Esophagus muscularis mucosa (tissue), 4 donors: Measurements from ENCODE around the gene TOM1L2. TPM values are rescaled to one million over a fixed set of nuclear protein-coding genes. Genes with fewer than 3 reads are reported as not detected.
A peak's percentile ranks its signal among the peaks of the same experiment; 100 is the strongest.
"Not testable (repeated sequence)": the region's sequence is repeated elsewhere in the genome, so short reads cannot be mapped to it uniquely, and the experiment has no call there.

ENCODE experiments used
- DNase-seq: peaks from one replicate; pipeline ENCODE4 v3.0.0-alpha.2; 2017; ENCODE audit errors: extremely low spot score
- H3K27ac ChIP-seq, 4 donors: fragments of 200-600 bp; sonication (generic); replicated peaks in 1 of 4; 1 replicate in 3 of 4; 2 replicates in 1 of 4; pipeline ENCODE4 v1.5.1; 2016 to 2019; ENCODE audit warnings: mild to moderate bottlenecking in 1 of 4
- H3K27me3 ChIP-seq, 4 donors: fragments of 200-600 bp; sonication (generic); one replicate each; pipeline versions ENCODE4 v1.5.1 to v1.6.0; 2016 to 2019
- H3K36me3 ChIP-seq, 4 donors: fragments of 200-600 bp; sonication (generic); one replicate each; pipeline ENCODE4 v1.5.1; 2016 to 2019
- H3K4me1 ChIP-seq, 4 donors: fragments of 200-600 bp; sonication (generic); one replicate each; pipeline ENCODE4 v1.5.1; 2016 to 2019
- H3K4me3 ChIP-seq, 4 donors: fragments of 200-600 bp; sonication (generic); 1 replicate in 2 of 4; 2 replicates in 2 of 4; pipeline ENCODE4 v1.5.1; 2016 to 2019; ENCODE audit warnings: mild to moderate bottlenecking in 4 of 4, moderate library complexity in 1 of 4
- H3K9me3 ChIP-seq, 4 donors: fragments of 200-600 bp; sonication (generic); 1 replicate in 3 of 4; 2 replicates in 1 of 4; pipeline ENCODE4 v1.5.1; 2016 to 2019
- EP300 ChIP-seq: sonication (generic); formaldehyde crosslinking; IDR thresholded peaks from one replicate; pipeline ENCODE4 v1.6.1; 2017; ENCODE audit warnings: antibody characterized with exemption
- POLR2A ChIP-seq: fragments of 450-650 bp; IDR thresholded peaks from one replicate; pipeline ENCODE4 v1.6.1; 2017; ENCODE audit warnings: antibody characterized with exemption, moderate library complexity, mild to moderate bottlenecking, low read depth
- POLR2AphosphoS5 ChIP-seq, 2 donors: sonication (generic); formaldehyde crosslinking; IDR thresholded peaks; one replicate each; pipeline ENCODE4 v1.6.1; 2017; ENCODE audit warnings: antibody characterized with exemption in 2 of 2
- WGBS: methylation state at CpG from one replicate; pipeline ENCODE4 v1.1.5; 2018; 5-methylcytosine and 5-hydroxymethylcytosine counted together
- intact Hi-C: fragments of 100-400 bp; cut with DNase I; formaldehyde crosslinking; loops from one replicate; pipeline ENCODE4 v1.15.1; 2023
- total RNA-seq, 4 donors: library from RNA; depleted of rRNA; stranded (reverse); fragments of >200 nt; gene quantifications; one replicate each; pipeline versions ENCODE4 v1.1.0 to v1.2.1, GENCODE V29; 2016
- TF ChIP-seq, protein P1 (sequence below), 3 experiments: fragments of 200-600 bp in 2 of 3; fragments of 450-650 bp in 1 of 3; sonication (generic) in 2 of 3; IDR thresholded peaks; one replicate each; pipeline ENCODE4 v1.5.1; 2017 to 2019; ENCODE audit warnings: antibody characterized with exemption in 3 of 3, mild to moderate bottlenecking in 2 of 3, moderate library complexity in 1 of 3

TOM1L2 gene
- total RNA-seq, 4 donors from 2014 or later = 64.4 to 96.9 (median 75.0) TPM

DNA sequence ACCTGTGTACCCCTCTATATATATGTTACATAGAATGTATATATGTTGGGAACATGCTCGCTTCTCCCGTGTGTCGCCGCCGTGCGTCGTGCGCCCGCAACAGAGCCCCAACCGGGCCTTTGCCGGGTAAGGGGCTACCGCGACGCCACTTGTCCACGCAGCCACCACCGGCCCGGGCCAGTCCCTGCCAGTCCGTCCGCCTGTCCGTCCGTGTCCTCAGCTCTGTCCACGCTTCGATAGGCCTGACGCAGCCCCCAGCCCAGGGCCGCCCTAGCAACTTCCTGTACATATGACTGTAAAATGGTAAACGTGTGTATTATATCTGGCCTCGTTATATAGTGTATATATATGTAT, 161.3 kb downstream of the TOM1L2 start:
- no peaks in the 10 kb centered on the region for H3K27me3 ChIP-seq
- H3K4me1 ChIP-seq = peaks cover 53 to 80% (median 66%) of the 10 kb centered on the region in 4 donors
- H3K36me3 ChIP-seq = peaks cover 15 to 54% (median 41%) of the 10 kb centered on the region in 4 donors
- TF ChIP-seq, protein P1, sequence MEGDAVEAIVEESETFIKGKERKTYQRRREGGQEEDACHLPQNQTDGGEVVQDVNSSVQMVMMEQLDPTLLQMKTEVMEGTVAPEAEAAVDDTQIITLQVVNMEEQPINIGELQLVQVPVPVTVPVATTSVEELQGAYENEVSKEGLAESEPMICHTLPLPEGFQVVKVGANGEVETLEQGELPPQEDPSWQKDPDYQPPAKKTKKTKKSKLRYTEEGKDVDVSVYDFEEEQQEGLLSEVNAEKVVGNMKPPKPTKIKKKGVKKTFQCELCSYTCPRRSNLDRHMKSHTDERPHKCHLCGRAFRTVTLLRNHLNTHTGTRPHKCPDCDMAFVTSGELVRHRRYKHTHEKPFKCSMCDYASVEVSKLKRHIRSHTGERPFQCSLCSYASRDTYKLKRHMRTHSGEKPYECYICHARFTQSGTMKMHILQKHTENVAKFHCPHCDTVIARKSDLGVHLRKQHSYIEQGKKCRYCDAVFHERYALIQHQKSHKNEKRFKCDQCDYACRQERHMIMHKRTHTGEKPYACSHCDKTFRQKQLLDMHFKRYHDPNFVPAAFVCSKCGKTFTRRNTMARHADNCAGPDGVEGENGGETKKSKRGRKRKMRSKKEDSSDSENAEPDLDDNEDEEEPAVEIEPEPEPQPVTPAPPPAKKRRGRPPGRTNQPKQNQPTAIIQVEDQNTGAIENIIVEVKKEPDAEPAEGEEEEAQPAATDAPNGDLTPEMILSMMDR (IDR thresholded peaks at IDR 0.05) = no peak
- TF ChIP-seq POLR2A = no peak
- TF ChIP-seq EP300 = no peak
- TF ChIP-seq POLR2AphosphoS5 (IDR thresholded peaks at IDR 0.05) = no peak
- H3K9me3 ChIP-seq = no peaks in the 10 kb centered on the region
- 74% methylated on average over 11 of the region's 27 CpGs for WGBS
- no peak for DNase-seq
- H3K4me3 ChIP-seq = peak overlapping the region in 2 of 4 donors; percentile 39 to 46
- peak overlapping the region in 3 of 4 donors; percentile 72 to 83 (median 75) for H3K27ac ChIP-seq
- intact Hi-C loops = loop anchor here (5.0 kb wide), 2 partner anchors 111 to 221 kb away; no protein-coding TSS in a partner anchor

DNA sequence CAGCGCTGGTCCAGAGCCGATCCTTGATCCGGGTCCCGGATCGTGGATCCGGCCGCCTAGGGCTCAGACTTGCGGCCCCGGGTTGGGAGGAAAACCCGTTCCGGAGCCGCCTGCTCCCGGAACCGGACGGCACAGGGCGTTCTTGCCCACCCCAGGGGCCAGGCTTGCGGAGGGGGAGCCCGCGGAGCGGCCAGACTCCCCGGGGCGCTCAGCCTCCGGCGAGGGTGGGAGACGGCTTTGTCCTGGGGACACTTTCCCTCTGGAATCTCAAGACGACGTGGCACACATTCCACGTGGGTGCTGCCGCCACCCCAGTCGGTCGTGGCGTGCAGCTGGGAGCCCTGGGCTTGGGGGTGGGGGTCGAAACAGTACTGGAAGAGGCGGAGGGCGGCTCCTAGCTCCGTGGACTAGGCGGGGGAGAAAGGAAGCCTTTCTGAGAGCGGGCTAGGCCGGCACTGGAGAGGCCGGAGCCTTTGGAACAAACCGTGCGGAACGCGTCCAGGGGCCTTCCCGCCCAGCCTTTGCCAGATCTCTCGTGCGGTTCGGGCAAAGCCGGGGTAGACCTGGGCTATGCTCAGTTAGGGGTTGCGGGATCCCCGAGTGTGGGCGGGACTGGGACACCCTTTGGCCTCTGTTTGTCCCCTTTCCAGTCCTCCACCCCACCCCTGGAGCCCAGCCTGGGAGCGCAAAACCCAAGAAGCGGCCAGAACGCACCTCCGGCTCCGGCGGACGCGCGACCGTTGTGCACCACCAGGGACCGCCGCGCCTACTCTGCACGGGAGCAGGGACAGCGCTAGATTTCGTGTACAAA, 161.9 kb downstream of the TOM1L2 start:
- no peak for DNase-seq
- Histone ChIP-seq H3K27ac (peak overlapping the region; percentile 72 to 83 (median 76)), H3K4me1 (peaks cover 52 to 74% (median 60%) of the 10 kb centered on the region in 4 donors), H3K36me3 (peaks cover 15 to 54% (median 44%) of the 10 kb centered on the region in 4 donors), H3K27me3 (no peaks in the 10 kb centered on the region), H3K9me3 (no peaks in the 10 kb centered on the region), H3K4me3 (peak overlapping the region; percentile 39 to 52 (median 44))
- intact Hi-C loops = loop anchor here (5.0 kb wide), 2 partner anchors 112 to 222 kb away; no protein-coding TSS in a partner anchor
- 47% methylated on average over 49 of the region's 68 CpGs for WGBS
- TF ChIP-seq POLR2A (no peak), POLR2AphosphoS5 (IDR thresholded peaks at IDR 0.05) (peak; percentile 4 to 39)

DNA sequence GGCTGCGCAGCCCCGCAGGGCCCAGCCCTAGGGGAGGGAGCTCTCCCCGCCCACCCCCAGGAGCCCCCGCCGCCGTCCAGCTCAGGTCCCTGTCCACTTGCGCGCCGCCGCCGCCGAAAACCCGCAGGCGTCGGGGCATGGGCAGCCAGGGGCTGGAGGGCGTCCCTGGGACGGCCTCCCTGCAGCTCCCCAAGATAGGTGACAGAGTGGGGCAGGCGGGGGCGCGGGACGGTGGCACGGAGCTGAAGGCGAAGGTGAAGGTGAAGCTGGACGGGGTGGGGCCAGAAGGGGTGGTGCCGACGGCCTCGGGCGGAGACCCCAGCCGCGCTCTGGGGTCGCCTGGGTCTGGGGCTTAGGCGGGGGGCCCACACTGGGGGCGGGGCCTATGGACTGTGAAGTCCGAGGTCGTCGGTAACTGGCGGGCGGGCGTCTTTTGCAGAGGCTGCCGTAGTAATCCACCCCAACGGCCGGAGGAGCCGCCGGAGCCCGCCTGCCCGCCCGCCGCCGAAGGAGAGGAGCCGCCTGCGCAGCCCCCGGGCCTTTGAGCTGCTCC, 162.6 kb downstream of the TOM1L2 start:
- Histone ChIP-seq H3K27ac (peak overlapping the region; percentile 72 to 83 (median 76)), H3K27me3 (no peaks in the 10 kb centered on the region), H3K4me1 (peaks cover 46 to 67% (median 56%) of the 10 kb centered on the region in 4 donors), H3K9me3 (no peaks in the 10 kb centered on the region), H3K4me3 (peak overlapping the region; percentile 39 to 52 (median 44)), H3K36me3 (peaks cover 11 to 54% (median 44%) of the 10 kb centered on the region in 4 donors)
- TF ChIP-seq POLR2AphosphoS5 (IDR thresholded peaks at IDR 0.05) = no peak
- TF ChIP-seq, protein P1 (IDR thresholded peaks at IDR 0.05) = no peak
- TF ChIP-seq EP300 = no peak
- TF ChIP-seq POLR2A = no peak
- 58% methylated on average over 49 of the region's 52 CpGs for WGBS
- DNase-seq = no peak
- intact Hi-C loops = loop anchor here (5.0 kb wide), 2 partner anchors 113 to 223 kb away; no protein-coding TSS in a partner anchor

DNA sequence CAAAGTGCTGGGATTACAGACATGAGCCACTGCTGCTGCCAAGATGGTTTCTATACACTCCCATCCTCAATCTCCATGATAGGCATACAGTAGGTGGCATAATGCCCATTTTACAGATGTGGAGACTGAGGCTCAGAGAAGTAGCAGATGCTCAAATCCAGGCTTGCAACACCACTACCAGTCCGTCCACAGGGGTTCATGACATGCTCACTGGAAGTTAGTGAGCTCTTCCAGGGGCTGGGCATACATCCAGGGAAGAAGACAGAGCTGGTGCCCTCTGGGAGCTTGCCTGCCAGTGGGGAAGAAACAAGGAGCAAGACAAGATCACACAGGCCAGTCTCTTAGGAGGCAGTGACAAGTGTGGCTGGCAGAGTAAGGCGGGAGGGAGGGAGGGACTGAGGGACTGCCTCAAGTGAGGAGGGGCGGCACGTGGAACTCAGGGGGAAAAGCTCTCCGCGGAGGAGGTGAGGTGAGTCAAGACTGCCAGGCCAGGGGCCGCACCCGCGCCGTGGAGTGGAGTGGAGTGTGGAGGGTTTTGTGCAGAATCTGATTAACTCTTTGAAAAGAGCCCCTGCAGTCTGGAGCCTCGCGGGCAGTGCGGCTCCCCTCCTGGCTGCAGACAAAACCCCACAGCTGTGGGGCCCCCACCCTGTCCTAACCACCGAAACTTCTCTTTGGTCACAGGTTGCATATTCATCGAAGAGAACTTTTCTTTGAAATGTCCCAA, 163.3 kb downstream of the TOM1L2 start:
- intact Hi-C loops = no loop called here
- peak overlapping the region in 3 of 4 donors; percentile 72 to 83 (median 75) for H3K27ac ChIP-seq

DNA sequence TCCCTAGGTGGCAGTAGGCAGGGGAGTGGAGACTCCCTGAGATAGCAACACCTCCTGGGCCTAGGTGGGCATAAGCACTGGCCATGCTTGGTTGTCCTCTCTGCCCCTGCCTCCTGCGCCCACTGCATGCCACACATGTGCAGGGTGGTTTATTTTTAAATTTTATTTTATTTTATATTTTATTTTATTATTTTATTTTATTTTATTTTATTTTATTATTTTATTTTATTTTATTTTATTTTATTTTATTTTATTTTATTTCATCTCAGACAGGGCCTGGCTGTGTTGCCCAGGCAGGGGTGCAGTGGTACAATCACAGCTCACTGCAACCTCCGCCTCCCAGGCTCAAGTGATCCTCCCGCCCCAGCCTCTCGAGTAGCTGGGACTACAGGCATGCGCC, 164.0 kb downstream of the TOM1L2 start:
- H3K4me3 ChIP-seq, H3K9me3 ChIP-seq, intact Hi-C loops, H3K27me3 ChIP-seq, DNase-seq: not testable (repeated sequence)
- H3K4me1 ChIP-seq = peaks cover 42 to 53% (median 48%) of the 10 kb centered on the region in 4 donors
- peak overlapping the region in 1 of 4 donors; percentile 83 for H3K27ac ChIP-seq
- peaks cover 7 to 54% (median 46%) of the 10 kb centered on the region in 4 donors for H3K36me3 ChIP-seq
- 94% methylated on average over 5 of the region's 5 CpGs for WGBS

More for the DNA sequence above, 163.3 kb downstream of the TOM1L2 start:
- no peaks in the 10 kb centered on the region for H3K9me3 ChIP-seq
- no peak overlapping the region for H3K4me3 ChIP-seq
- DNase-seq = no peak
- peaks cover 9 to 54% (median 46%) of the 10 kb centered on the region in 4 donors for H3K36me3 ChIP-seq
- WGBS = 47% methylated on average over 13 of the region's 15 CpGs
- H3K27me3 ChIP-seq = no peaks in the 10 kb centered on the region
- peaks cover 43 to 60% (median 49%) of the 10 kb centered on the region in 4 donors for H3K4me1 ChIP-seq
- no peak for TF ChIP-seq EP300
- no peak for TF ChIP-seq POLR2A
- TF ChIP-seq, protein P1 (IDR thresholded peaks at IDR 0.05) = no peak
- no peak for TF ChIP-seq POLR2AphosphoS5 (IDR thresholded peaks at IDR 0.05)
